ENCODE results near the gene PPP2R1A.

DNA sequence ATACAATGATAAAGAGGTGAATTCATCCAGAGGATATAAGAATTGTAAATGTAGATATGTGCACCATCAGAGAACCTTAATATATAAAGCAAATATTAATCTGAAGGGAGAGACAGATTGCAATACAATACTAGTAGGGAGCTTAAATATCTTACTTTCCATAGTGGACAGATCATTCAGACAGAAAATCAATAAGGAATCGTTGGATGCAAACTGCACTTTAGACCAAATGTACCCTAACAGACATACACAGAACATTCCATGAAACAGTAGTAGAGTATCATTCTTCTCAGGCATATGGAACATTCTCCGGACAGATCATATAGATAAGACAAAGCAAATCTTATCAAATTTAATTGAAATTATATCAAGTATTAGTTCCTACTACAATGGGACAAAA lies 44.6 kb downstream of the PPP2R1A start:
- no peak for TF ChIP-seq POLR2AphosphoS5 (IDR thresholded peaks at IDR 0.05; ENCODE audit: borderline replicate concordance, low read depth, low read length)
- TF ChIP-seq EZH2 (IDR thresholded peaks at IDR 0.05) = no peak
- no peak for TF ChIP-seq FOXP2 (optimal IDR thresholded peaks at IDR 0.05; ENCODE audit: control extremely low read depth, extremely low read length, insufficient read depth)
